HEK293T (cell line): ENCODE results near the gene TNFRSF13B.
"Not testable (repeated sequence)": the region's sequence is repeated elsewhere in the genome, so short reads cannot be mapped to it uniquely, and the experiment has no call there.

ENCODE experiments used
- CTCF ChIA-PET: fragments of 350-600 bp; formaldehyde crosslinking; extraction: SDS; loops from one replicate; lab custom pipeline; 2021; ENCODE audit warnings: antibody characterized with exemption, inconsistent platforms; lab: Yijun Ruan, JAX
- POLR2A ChIA-PET: fragments of 350-600 bp; formaldehyde crosslinking; extraction: SDS; loops from one replicate; lab custom pipeline; 2020; ENCODE audit warnings: antibody characterized with exemption, inconsistent platforms; lab: Yijun Ruan, JAX
- DNase-seq: peaks from one replicate; pipeline ENCODE4 v3.0.0; 2012; ENCODE audit warnings: mixed read lengths; ENCODE audit errors: extremely low spot score
- ARNT ChIP-seq: fragments of 450-650 bp; IDR thresholded peaks from 2 replicates; pipeline ENCODE4 v1.6.1; 2017; ENCODE audit warnings: mild to moderate bottlenecking
- BHLHE40 ChIP-seq: fragments of 450-650 bp; IDR thresholded peaks from 2 replicates; pipeline ENCODE4 v1.6.1; 2016; ENCODE audit warnings: mild to moderate bottlenecking, moderate library complexity, borderline replicate concordance
- CTBP1 ChIP-seq: fragments of 450-650 bp; IDR thresholded peaks from 2 replicates; pipeline ENCODE4 v1.6.1; 2016; ENCODE audit warnings: borderline replicate concordance
- ELF4 ChIP-seq: fragments of 450-650 bp; IDR thresholded peaks from 2 replicates; pipeline ENCODE4 v1.6.1; 2017; ENCODE audit warnings: antibody characterized with exemption
- FOXA1 ChIP-seq: fragments of 450-650 bp; IDR thresholded peaks from 2 replicates; pipeline ENCODE4 v1.6.1; 2016; ENCODE audit warnings: mild to moderate bottlenecking
- FOXK2 ChIP-seq: fragments of 450-650 bp; IDR thresholded peaks from 2 replicates; pipeline ENCODE4 v1.6.1; 2016; ENCODE audit warnings: mild to moderate bottlenecking
- FOXM1 ChIP-seq: fragments of 450-650 bp; IDR thresholded peaks from 2 replicates; pipeline ENCODE4 v1.6.1; 2017; ENCODE audit warnings: mild to moderate bottlenecking, borderline replicate concordance
- HDGF ChIP-seq: fragments of 450-650 bp; IDR thresholded peaks from 2 replicates; pipeline ENCODE4 v1.6.1; 2017; ENCODE audit warnings: antibody characterized with exemption, borderline replicate concordance
- L3MBTL2 ChIP-seq: fragments of 450-650 bp; conservative IDR thresholded peaks from 2 replicates; pipeline ENCODE4 v1.6.1; 2016; ENCODE audit warnings: mild to moderate bottlenecking
- LEF1 ChIP-seq: fragments of 450-650 bp; IDR thresholded peaks from 2 replicates; pipeline ENCODE4 v1.6.1; 2017; ENCODE audit warnings: mild to moderate bottlenecking, borderline replicate concordance
- NFRKB ChIP-seq: fragments of 450-650 bp; IDR thresholded peaks from 2 replicates; pipeline ENCODE4 v1.6.1; 2016; ENCODE audit warnings: mild to moderate bottlenecking, moderate library complexity
- PKNOX1 ChIP-seq: fragments of 450-650 bp; IDR thresholded peaks from 2 replicates; pipeline ENCODE4 v1.6.1; 2016
- SP1 ChIP-seq: fragments of 450-650 bp; IDR thresholded peaks from 2 replicates; pipeline ENCODE4 v1.6.1; 2017
- SUZ12 ChIP-seq: fragments of 450-650 bp; IDR thresholded peaks from 2 replicates; pipeline ENCODE4 v1.6.1; 2016; ENCODE audit warnings: mild to moderate bottlenecking
- TARDBP ChIP-seq: fragments of 450-650 bp; IDR thresholded peaks from 2 replicates; pipeline ENCODE4 v1.6.1; 2016
- ZNF384 ChIP-seq: fragments of 450-650 bp; IDR thresholded peaks from 2 replicates; pipeline ENCODE4 v1.6.1; 2016

TNFRSF13B gene

GRCh38 chr17:16962804-16963203 is 9.1 kb downstream of the TNFRSF13B start:
- TF ChIP-seq FOXK2 (no peak), BHLHE40 (no peak), FOXA1 (no peak), LEF1 (no peak), SP1 (no peak)
- CTCF ChIA-PET, result interaction anchor here (2.2 kb wide), 1 partner anchor 29 kb away, joined by 7 read pairs; no protein-coding TSS in a partner anchor
- DNase-seq, result no peak
- POLR2A ChIA-PET, result no interaction called here

GRCh38 chr17:16961792-16962191 is 10.1 kb downstream of the TNFRSF13B start:
- POLR2A ChIA-PET, result no interaction called here
- CTCF ChIA-PET, result interaction anchor here (2.2 kb wide), 1 partner anchor 30 kb away, joined by 7 read pairs; no protein-coding TSS in a partner anchor
- TF ChIP-seq SP1 (no peak), NFRKB (no peak), L3MBTL2 (no peak), HDGF (no peak), PKNOX1 (no peak), ELF4 (no peak), TARDBP (no peak), FOXA1 (no peak), LEF1 (no peak), ARNT (no peak), CTBP1 (no peak), BHLHE40 (no peak)
- no peak for DNase-seq

- CTCF ChIA-PET, DNase-seq, POLR2A ChIA-PET: not testable (repeated sequence)
These were observed 10.9 kb downstream of the TNFRSF13B start for GRCh38 chr17:16961022-16961421.

- CTCF ChIA-PET, POLR2A ChIA-PET, DNase-seq: not testable (repeated sequence)
These were observed 16.9 kb downstream of the TNFRSF13B start for GRCh38 chr17:16955011-16955410.

GRCh38 chr17:16954521-16954920 is 17.4 kb downstream of the TNFRSF13B start:
- TF ChIP-seq L3MBTL2 (no peak), BHLHE40 (no peak), SP1 (no peak), NFRKB (no peak), CTBP1 (no peak), ZNF384 (no peak), SUZ12 (no peak), FOXA1 (no peak), FOXM1 (no peak), ELF4 (no peak), PKNOX1 (no peak), ARNT (no peak), TARDBP (no peak), FOXK2 (no peak), LEF1 (no peak), HDGF (no peak)
- ChIA-PET CTCF (no interaction called here), POLR2A (interaction anchor here (0.9 kb wide), 1 partner anchor 22 kb away, joined by 3 read pairs; no protein-coding TSS in a partner anchor)
- DNase-seq, result no peak

- ChIA-PET CTCF (no interaction called here), POLR2A (interaction anchor here (0.9 kb wide), 1 partner anchor 23 kb away, joined by 3 read pairs; no protein-coding TSS in a partner anchor)
- no peak for DNase-seq
These were observed 18.1 kb downstream of the TNFRSF13B start for GRCh38 chr17:16953841-16954240.

More at GRCh38 chr17:16953841-16954240, 18.1 kb downstream of the TNFRSF13B start:
- TF ChIP-seq ELF4 (no peak), FOXK2 (no peak), FOXA1 (no peak), PKNOX1 (no peak), CTBP1 (no peak), SUZ12 (no peak), ZNF384 (no peak), HDGF (no peak), LEF1 (no peak), L3MBTL2 (no peak), BHLHE40 (no peak), ARNT (no peak)
